Medulla oblongata (tissue), 1 donor: ENCODE measurements around the gene JAZF1.

ENCODE experiments used
- DNase-seq: peaks from one replicate; pipeline ENCODE4 v3.0.0-alpha.2; 2015; ENCODE audit errors: extremely low spot score

JAZF1 gene

GRCh38 chr7:28075674-28076358 lies 104.8 kb downstream of the JAZF1 start:
- DNase-seq, result no peak

GRCh38 chr7:28072876-28073514 lies 107.6 kb downstream of the JAZF1 start:
- no peak for DNase-seq

GRCh38 chr7:28071570-28071969 lies 109.0 kb downstream of the JAZF1 start:
- no peak for DNase-seq

DNA sequence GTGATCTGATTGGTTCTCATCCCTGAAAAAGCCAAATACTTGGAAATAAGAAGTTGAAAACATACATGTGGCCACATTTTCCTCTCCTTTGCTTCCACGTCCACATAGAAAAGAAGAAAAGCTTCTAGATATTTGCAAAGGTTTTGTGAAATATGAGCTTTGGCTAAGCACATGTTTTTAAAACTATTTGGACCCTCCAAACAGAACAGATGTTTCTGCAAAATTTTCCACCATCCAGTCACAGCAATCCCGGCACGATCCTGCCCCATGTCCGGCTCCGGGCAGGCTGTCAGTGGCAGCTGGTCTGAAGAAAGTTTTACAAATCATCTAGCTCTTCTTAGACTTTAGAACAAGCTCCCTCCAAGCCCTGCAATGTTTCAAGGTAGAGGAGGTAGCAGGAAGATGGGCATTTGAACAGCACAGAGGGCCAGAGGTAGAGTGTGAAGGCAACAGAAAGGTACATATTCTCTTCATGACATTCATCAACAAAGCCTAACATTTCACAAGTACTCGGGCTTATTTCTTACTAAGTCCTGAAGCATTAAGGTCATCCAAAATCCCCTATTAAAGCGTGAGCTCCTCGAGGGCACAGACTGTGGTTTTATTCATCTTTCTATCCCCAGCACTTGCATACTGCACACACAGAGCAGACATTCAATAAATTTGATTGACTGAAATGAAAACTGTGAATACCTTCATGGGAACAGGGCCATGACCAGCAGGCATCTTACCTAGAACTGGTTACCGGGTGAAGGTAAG lies 110.1 kb downstream of the JAZF1 start:
- no peak for DNase-seq

DNA sequence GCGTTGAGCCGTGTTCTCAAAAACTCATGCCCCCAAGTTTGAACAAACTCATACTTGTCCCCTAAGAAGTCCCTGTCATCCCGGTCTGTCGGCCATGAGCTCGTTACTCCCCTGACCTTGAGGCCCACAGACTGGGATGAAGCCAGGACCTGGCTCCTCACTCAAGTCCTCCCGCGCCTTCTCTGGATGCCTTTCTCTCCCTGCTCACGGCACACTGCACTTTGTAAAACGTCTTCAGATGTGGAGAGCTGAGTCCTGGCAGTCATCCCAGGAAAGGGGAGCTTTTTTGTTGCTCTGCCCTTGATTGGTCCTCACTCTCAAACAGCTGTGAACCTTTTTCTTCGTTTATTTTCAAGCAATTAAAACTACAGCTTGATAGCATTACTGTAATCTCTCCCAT lies 110.8 kb downstream of the JAZF1 start:
- DNase-seq, result peak; percentile 71

DNA sequence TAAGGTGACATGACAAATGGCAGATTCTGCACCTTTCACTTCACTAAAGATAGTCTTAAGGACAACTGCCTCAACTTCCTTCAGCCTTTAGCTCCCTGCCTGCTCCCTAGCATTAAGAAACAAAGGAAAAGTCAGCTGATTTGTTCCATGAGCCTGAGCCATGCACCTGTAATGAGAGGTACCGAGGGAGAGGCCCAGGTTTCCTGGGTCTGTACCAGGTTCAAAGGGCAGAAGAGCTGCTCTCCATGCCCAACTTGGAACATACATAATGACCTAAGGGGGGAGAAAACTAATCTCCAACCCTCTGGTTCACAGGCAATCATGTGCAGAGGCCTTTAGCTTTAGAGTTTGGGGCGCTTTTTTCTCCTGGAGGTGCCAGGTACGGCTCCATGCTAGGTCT lies 111.2 kb downstream of the JAZF1 start:
- DNase-seq, result no peak

- DNase-seq, result no peak
Observed at GRCh38 chr7:28068811-28069216, 111.8 kb downstream of the JAZF1 start.

DNA sequence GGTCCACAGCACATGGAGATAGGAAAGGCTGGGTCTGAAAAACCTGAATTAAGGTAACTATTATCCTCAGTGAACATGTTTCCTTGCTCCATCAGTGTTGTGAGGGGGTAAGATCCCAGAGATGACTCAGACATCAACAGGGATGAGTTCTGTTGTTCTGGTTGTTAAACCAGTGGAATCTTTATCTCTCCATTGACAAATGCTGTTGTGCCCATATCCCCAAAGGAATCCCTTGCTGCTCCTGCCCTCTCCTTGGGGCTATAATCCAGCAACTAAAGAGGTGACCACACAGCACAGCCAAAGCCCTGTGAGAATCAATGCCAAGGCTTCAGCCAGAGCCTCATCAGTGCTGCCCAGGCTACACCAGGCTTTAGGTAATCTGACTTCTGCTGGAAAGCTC lies 113.4 kb downstream of the JAZF1 start:
- no peak for DNase-seq

DNA sequence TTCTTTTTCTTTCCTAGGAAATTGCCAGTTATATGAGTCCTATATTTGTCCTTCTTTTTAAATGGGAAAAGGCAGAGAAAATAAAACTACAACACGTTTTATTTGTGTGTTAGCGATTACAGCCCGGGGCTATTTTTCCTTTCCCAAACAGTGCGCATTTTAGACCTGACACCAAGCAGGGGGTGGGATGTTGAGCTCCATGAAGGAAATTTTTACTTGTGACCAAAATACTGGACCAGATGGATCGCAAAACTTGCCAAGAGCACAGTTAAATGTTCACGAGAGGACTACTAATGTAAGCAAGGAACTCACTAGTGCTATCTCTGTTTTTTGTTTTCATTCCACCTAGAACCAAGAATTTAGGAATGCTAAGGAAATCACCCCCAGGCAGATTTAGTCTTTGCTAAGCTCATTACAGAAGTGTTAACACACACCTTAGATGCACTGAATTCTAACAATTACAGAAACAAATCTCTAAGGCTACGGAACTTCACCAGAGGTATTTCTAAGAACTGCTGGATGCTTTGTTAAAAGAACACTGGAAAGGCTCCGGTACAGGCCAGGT lies 114.8 kb downstream of the JAZF1 start:
- no peak for DNase-seq

GRCh38 chr7:28065308-28065707 lies 115.3 kb downstream of the JAZF1 start:
- DNase-seq, result no peak

GRCh38 chr7:28064437-28064836 lies 116.2 kb downstream of the JAZF1 start:
- DNase-seq, result no peak

GRCh38 chr7:28062197-28062991 lies 118.2 kb downstream of the JAZF1 start:
- peak; percentile 75 for DNase-seq

- no peak for DNase-seq
Observed at GRCh38 chr7:28061824-28062196, 118.8 kb downstream of the JAZF1 start.

DNA sequence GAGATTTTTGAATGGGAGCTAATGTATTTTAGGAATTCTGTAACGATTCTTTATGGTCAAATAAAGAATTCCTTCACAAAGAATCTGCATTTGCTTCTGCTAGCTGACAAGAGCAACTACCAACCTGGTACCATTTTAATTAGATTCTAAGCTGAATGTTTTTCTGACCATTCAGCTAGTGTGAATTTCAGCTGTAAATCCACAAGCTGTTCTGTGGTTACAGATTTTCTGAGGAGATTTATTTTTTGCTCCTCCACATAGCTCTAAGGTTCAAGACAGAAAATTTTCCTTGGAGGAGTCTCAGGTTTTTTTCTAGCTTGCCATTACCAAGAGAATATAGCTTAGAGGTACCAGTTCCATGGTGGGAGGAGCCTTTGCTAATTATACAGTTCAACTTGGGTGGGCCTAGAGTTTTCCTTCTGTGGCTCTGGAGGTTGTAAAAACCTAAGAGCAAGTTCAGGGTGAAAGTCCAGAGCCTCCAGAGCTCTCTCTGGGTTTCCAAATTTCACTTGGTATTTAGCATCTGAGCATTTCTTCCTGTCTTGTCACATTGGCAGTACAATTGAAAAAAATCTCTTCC lies 120.1 kb downstream of the JAZF1 start:
- no peak for DNase-seq

DNA sequence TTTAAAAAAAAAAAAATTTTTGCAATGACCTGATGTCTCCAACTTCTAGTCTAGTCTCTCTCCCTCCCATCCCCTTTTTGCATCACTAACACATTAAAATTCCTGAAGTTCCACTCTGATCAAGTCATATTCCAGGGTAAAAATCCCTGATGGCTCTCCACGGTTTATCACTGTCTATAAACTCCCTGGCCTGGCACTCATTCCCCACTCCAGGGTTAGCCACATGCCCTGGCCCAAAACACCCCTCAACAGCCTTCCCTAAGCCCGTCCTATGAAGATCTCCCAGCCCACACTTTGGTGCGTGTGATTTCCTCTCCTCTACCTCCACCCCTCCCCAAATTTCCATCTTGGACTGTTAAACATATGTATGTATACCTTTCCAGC lies 125.4 kb downstream of the JAZF1 start:
- no peak for DNase-seq

GRCh38 chr7:28054531-28055160 lies 125.9 kb downstream of the JAZF1 start:
- no peak for DNase-seq

GRCh38 chr7:28052933-28053332 lies 127.7 kb downstream of the JAZF1 start:
- DNase-seq, result no peak

DNA sequence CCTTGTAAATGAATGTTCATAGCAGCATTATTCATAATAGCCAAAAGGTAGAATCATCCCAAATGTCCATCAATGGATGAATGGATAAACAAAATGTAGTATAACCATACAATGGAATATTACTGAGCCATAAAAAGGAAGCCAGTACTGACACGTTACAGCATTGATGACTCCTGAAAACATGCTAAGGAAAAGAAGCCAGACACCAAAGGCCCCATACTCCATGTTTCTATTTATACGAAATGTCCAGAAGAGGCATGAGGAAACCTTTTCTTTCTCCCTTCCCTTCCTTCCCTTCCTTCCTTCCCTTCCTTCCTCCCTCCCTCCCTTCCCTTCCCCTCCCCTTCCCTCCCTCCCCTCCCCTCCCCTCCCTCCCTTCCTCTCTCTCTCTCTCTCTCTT lies 131.9 kb downstream of the JAZF1 start:
- DNase-seq, result no peak

- no peak for DNase-seq
Observed at GRCh38 chr7:28046035-28046434, 134.6 kb downstream of the JAZF1 start.

DNA sequence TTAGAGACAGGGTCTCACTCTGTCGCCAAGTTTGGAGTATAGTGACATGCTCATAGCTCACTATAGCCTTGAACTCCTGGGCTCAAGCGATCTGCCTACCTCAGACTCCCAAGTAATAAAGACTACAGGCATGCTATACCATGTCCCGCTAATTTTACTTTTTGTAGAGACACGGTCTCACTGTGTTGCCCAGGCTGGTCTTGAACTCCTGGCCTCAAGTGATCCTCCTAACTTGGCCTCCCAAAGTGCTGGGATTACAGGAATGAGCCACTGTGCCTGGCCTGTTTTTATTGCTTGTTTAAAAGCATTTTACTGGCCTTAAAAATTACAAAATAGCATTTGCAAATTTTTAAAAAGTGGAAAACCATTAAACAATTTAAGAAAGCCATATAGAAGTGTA lies 135.0 kb downstream of the JAZF1 start:
- no peak for DNase-seq

DNA sequence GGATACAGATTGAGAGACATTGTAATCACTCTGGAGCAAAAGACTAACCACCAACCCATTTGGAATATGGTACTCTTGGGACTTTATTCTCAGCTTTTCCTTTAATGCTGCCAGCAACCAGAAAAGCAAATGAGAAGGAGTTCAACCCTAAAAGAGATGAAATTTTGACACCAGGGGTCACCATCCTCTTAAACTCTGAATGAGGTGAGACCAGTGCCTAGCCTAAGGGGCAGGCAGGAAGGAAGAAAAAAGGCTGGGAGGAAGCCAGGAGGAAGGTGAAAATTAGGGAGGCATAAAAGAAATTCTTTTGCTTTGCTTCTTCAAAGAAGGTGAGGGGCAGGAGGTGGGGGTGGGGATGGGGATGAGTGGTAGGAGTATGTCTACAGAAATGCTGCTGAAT lies 135.8 kb downstream of the JAZF1 start:
- DNase-seq, result no peak
